MCF 10A (cell line): ENCODE measurements around the gene MINDY3. TPM values are rescaled to one million over a fixed set of nuclear protein-coding genes. Genes with fewer than 3 reads are reported as not detected.

Experiments used
- BruUV-seq: library from RNA; stranded (reverse); fragments of 400-500 nt; replicated peaks from 2 replicates; lab custom pipeline; 2021; lab: Mats Ljungman, UMichigan
- CTCF ChIA-PET: fragments of 300-600 bp; sonication (Branson Sonifier 250); formaldehyde crosslinking; extraction: SDS; loops from one replicate; lab custom pipeline; 2021; ENCODE audit warnings: antibody characterized with exemption, inconsistent platforms; lab: Yijun Ruan, JAX
- POLR2A ChIA-PET: fragments of 300-600, 350-650 bp; sonication (Branson Sonifier 250); formaldehyde crosslinking; extraction: SDS; loops from one replicate; lab custom pipeline; 2020; ENCODE audit warnings: antibody characterized with exemption, inconsistent platforms; lab: Yijun Ruan, JAX
- DNase-seq: peaks from one replicate; pipeline ENCODE4 v3.0.0-alpha.2; 2018; ENCODE audit not compliant: unreplicated experiment
- H3K27ac Mint-ChIP-seq: one replicate; pipeline ENCODE4 v1.8.0; 2022; ENCODE audit warnings: mild to moderate bottlenecking, low read depth, mixed read lengths; ENCODE audit not compliant: unreplicated experiment
- H3K27me3 Mint-ChIP-seq: one replicate; pipeline ENCODE4 v1.8.0; 2022; ENCODE audit warnings: mixed read lengths; ENCODE audit not compliant: insufficient read depth, unreplicated experiment
- H3K36me3 Mint-ChIP-seq: one replicate; pipeline ENCODE4 v1.8.0; 2022; ENCODE audit warnings: mild to moderate bottlenecking, moderate library complexity, mixed read lengths; ENCODE audit not compliant: insufficient read depth, unreplicated experiment
- H3K4me1 Mint-ChIP-seq: one replicate; pipeline ENCODE4 v1.8.0; 2022; ENCODE audit warnings: mixed read lengths; ENCODE audit not compliant: insufficient read depth, unreplicated experiment
- H3K4me3 Mint-ChIP-seq: one replicate; pipeline ENCODE4 v1.8.0; 2022; ENCODE audit warnings: mild to moderate bottlenecking, moderate library complexity, mixed read lengths; ENCODE audit not compliant: unreplicated experiment
- H3K9me3 Mint-ChIP-seq: one replicate; pipeline ENCODE4 v1.8.0; 2022; ENCODE audit warnings: mixed read lengths; ENCODE audit not compliant: unreplicated experiment
- intact Hi-C: fragments of 100-400 bp; cut with micrococcal nuclease; formaldehyde crosslinking; loops from 2 replicates; pipeline ENCODE4 v1.14.1; 2022
- total RNA-seq: library from RNA; stranded (reverse); gene quantifications from 2 replicates; pipeline ENCODE4 v1.2.3, GENCODE V29; 2022
- TF ChIP-seq, protein P1 (sequence below): fragments of 200-600 bp; IDR thresholded peaks from one replicate; pipeline ENCODE4 v1.8.0; 2022; ENCODE audit warnings: antibody characterized with exemption, mild to moderate bottlenecking; ENCODE audit not compliant: unreplicated experiment

Gene MINDY3
- total RNA-seq, 1 experiment from 2014 or later = 28.8 TPM

DNA sequence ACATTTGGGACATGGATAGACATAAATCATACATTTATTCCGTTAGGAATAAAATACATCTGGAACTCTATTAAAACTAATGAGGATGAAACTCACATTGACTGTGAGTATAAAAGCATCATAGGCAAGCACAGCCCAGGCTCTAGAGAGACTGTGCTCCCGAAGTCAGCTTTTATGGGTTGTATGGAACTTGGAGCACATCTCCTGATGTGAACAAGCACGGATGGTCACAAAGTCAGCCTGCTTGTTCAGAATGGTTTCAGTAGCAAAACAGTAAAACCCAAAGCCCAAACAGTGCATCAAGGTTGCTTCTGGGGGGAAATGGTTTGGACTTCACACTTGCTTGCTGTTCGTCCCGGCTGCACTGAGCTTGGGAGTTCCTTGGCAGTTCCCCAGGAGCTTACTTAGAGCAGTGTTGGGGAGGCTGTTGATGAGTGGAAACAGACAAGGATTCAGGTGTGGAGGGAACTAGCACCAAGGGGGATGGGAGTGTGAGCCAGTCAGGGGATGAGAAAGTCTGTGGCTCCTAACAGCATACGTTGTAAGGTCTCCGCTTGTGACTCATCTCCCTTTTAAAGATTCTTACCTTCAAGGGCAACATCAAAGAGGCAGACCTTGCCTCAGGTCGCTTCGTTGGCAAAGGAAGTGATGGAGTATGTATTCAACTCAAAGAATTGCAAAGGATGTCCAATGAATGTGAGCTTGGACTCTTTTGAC lies 120.9 kb downstream of the MINDY3 start:
- no TSS peak for BruUV-seq
- H3K4me3 Mint-ChIP-seq = no peak overlapping the region
- intact Hi-C loops = no loop called here
- TF ChIP-seq, protein P1, sequence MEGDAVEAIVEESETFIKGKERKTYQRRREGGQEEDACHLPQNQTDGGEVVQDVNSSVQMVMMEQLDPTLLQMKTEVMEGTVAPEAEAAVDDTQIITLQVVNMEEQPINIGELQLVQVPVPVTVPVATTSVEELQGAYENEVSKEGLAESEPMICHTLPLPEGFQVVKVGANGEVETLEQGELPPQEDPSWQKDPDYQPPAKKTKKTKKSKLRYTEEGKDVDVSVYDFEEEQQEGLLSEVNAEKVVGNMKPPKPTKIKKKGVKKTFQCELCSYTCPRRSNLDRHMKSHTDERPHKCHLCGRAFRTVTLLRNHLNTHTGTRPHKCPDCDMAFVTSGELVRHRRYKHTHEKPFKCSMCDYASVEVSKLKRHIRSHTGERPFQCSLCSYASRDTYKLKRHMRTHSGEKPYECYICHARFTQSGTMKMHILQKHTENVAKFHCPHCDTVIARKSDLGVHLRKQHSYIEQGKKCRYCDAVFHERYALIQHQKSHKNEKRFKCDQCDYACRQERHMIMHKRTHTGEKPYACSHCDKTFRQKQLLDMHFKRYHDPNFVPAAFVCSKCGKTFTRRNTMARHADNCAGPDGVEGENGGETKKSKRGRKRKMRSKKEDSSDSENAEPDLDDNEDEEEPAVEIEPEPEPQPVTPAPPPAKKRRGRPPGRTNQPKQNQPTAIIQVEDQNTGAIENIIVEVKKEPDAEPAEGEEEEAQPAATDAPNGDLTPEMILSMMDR = no peak
- peaks cover 6% of the 10 kb centered on the region for H3K9me3 Mint-ChIP-seq
- no peaks in the 10 kb centered on the region for H3K36me3 Mint-ChIP-seq
- peaks cover 44% of the 10 kb centered on the region for H3K27me3 Mint-ChIP-seq
- ChIA-PET CTCF (interaction anchor here (0.5 to 2.6 kb wide), 4 partner anchors 13 to 445 kb away, joined by 4 to 10 read pairs (median 5); no protein-coding TSS in a partner anchor), POLR2A (no interaction called here)
- no peak for DNase-seq
- H3K27ac Mint-ChIP-seq = no peak overlapping the region
- no peaks in the 10 kb centered on the region for H3K4me1 Mint-ChIP-seq

DNA sequence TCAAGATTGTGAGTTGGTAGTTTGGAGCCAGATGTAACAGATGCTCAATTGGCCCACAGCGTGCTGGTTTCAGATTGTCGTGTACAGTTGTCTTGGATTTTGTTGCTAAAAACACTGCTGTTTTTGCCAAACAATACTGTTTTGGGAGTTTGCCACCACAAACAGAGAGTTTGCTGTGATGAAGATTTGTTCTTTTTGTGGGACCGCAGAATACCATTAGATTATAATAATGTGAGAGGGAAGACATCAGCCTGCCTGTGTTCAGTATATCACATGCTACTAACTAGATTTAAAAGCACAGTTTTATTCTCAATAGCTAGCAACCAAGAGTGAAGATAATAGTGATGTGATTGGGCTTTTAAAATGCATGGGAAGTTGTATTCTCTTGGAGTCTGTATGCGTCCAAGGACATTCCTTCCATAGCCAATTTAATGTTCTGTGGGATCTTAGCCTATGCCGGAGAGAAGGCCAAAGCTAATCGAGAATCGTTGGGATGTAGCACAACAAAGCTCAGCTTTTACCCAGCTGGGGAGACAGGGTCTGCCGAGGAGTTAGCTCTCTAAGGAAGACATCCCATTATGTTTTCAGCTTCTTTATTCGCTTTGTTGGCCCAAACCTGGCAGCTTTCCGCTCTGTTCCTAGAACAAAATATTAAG lies 121.9 kb downstream of the MINDY3 start:
- no peak overlapping the region for H3K27ac Mint-ChIP-seq
- intact Hi-C loops = no loop called here
- peaks cover 6% of the 10 kb centered on the region for H3K9me3 Mint-ChIP-seq
- DNase-seq = no peak
- H3K4me3 Mint-ChIP-seq = no peak overlapping the region
- BruUV-seq = no TSS peak
- H3K36me3 Mint-ChIP-seq = no peaks in the 10 kb centered on the region
- TF ChIP-seq, protein P1 = no peak
- ChIA-PET CTCF (interaction anchor here (0.5 to 2.6 kb wide), 4 partner anchors 12 to 494 kb away, joined by 3 to 10 read pairs (median 4); no protein-coding TSS in a partner anchor), POLR2A (interaction anchor here (0.5 kb wide), 1 partner anchor 14 kb away, joined by 3 read pairs; no protein-coding TSS in a partner anchor)
- peaks cover 44% of the 10 kb centered on the region for H3K27me3 Mint-ChIP-seq
- H3K4me1 Mint-ChIP-seq = no peaks in the 10 kb centered on the region

DNA sequence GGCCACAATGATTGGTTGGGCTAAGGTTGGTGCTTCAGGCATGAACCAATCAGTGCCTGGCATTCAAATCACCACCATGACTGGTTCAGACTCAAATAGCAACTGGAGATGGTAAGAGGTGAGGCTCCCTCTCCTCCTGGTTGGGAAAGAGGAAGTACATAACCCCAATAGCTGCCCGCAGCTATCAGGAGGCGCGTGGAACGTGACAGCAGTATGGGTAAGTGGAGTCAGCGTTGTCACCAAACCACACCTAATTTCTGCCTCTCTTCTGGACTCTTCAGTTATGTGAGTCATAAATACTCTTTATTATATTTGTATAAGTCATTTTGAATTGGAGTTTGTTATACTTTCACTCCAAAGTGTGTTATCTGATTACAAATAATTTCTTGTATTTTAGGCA lies 122.7 kb downstream of the MINDY3 start:
- no peak overlapping the region for H3K4me3 Mint-ChIP-seq
- H3K27me3 Mint-ChIP-seq = peaks cover 44% of the 10 kb centered on the region
- intact Hi-C loops = no loop called here
- no peaks in the 10 kb centered on the region for H3K4me1 Mint-ChIP-seq
- POLR2A ChIA-PET = no interaction called here
- no peaks in the 10 kb centered on the region for H3K36me3 Mint-ChIP-seq
- peaks cover 6% of the 10 kb centered on the region for H3K9me3 Mint-ChIP-seq
- CTCF ChIA-PET = no interaction called here
- DNase-seq = no peak
- H3K27ac Mint-ChIP-seq = no peak overlapping the region
- TF ChIP-seq, protein P1 = no peak
- no TSS peak for BruUV-seq

DNA sequence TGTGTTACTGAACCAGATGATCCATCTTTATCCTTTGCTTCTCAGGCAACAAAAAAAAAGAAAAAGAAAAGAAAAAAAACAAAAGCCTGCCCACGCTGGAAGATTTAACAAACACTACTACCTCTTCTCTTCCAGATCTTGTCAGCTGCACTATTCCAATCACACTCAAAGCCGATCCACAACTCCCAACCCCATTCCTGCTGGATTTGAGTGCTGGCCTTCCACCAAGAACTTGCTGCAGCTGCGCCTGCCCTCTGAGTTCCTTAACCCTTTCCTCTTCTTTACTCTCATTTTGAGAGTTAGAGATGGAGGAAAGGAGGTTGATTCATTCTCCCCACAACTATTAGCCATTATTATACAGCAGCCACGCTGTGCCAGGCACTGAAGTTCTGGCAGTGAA lies 124.5 kb downstream of the MINDY3 start:
- POLR2A ChIA-PET = no interaction called here
- no peaks in the 10 kb centered on the region for H3K4me1 Mint-ChIP-seq

More for the DNA sequence above, 124.5 kb downstream of the MINDY3 start:
- H3K27me3 Mint-ChIP-seq = peaks cover 25% of the 10 kb centered on the region
- no peaks in the 10 kb centered on the region for H3K36me3 Mint-ChIP-seq
- H3K4me3 Mint-ChIP-seq = no peak overlapping the region
- DNase-seq = no peak
- intact Hi-C loops = no loop called here
- no peak overlapping the region for H3K27ac Mint-ChIP-seq
- BruUV-seq = no TSS peak
- TF ChIP-seq, protein P1 = no peak
- CTCF ChIA-PET = interaction anchor here (0.6 kb wide), 1 partner anchor 10 kb away, joined by 4 read pairs; no protein-coding TSS in a partner anchor
- H3K9me3 Mint-ChIP-seq = peaks cover 10% of the 10 kb centered on the region
